Esophagus muscularis mucosa (tissue), 3 donors: ENCODE measurements around the gene CS.

ENCODE experiments used
- EP300 ChIP-seq: sonication (generic); formaldehyde crosslinking; IDR thresholded peaks from one replicate; pipeline ENCODE4 v1.6.1; 2017; ENCODE audit warnings: antibody characterized with exemption
- POLR2AphosphoS5 ChIP-seq, 2 donors: sonication (generic); formaldehyde crosslinking; IDR thresholded peaks; one replicate each; pipeline ENCODE4 v1.6.1; 2017; ENCODE audit warnings: antibody characterized with exemption in 2 of 2

- TF ChIP-seq EP300 (no peak), POLR2AphosphoS5 (IDR thresholded peaks at IDR 0.05) (no peak)
Measured at GRCh38 chr12:56346675-56347074, 46.5 kb upstream of the CS start.
